Urothelium cell line (cell line): ENCODE data around the gene CEP131.

Experiments
- DNase-seq: peaks from one replicate; pipeline ENCODE4 v3.0.0; 2011; ENCODE audit warnings: low spot score, mixed read lengths
- FAIRE-seq: peaks from 2 replicates; lab custom pipeline; 2011; peaks lifted over from hg19 to GRCh38; lab: Jason Lieb, UNC

CEP131 gene

DNA sequence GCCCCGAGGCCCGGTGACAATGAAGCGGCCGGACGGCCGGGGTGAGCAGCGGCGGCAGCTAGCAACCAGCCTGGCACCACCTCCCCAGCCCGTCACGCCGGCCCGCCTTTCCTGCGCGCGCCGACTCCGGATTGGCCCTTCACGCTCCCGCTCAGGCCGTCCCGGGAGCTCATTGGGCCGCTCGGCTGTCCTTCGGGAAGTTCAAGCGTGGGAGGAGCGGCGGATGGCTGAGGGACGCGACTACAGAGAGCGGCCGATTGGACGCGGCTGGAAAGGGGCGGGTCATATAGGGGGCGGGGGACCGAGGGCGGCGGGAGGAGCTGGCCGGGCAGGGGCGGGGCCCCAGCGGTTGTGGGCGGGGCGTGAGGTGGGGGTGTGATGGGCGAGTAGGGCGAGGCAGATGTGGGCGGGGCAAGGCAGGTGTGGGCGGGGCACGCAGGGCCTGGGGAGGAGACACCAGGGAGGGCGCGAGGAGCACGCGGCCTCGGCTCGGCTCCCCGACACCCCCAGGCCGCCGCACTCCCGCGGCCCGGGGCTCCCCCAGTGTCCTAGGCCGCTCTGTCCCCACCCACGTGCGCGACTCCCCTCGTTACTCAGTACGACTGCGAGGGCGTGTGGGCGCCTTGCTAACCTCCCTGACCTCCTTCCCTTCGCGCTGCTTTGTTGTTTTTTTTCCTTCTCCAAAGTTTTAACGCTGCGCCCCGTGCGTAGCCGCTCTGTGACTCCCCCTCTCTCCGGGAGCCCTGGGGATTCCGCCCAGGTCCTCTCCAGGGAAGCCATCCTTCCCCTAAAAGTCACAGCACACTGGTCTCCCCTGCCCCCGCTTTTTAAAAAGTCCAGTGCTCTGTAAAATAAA lies at the start of gene CEP131:
Gene CEP131, minus strand, starts transcription at position 60 of the 856 bp plus-strand sequence. CDS start 2,909 bp downstream, outside the sequence.
- peak; percentile 100 for DNase-seq
- peak; percentile 99 for FAIRE-seq

DNA sequence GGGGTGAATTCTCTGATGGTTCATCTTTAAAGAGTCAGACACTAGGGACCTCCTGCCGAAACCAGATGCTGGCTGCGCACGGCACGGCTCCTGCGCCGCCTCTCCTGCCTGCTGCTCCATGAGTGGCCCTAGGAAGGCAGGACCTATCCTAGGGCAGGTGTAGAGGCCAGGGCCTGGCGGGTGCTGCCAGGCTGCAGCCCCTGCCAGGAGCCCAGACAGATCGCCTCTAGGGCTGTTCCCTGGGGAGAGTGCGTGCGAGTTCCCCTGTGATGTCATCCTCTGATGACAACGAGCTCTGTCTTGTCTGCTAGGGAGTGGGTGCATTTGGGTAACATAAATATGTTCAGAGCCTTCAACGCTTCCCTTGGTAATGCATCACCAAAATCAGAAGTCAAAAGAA lies 48.5 kb upstream of the CEP131 start:
- FAIRE-seq (no peak), DNase-seq (no peak)

DNA sequence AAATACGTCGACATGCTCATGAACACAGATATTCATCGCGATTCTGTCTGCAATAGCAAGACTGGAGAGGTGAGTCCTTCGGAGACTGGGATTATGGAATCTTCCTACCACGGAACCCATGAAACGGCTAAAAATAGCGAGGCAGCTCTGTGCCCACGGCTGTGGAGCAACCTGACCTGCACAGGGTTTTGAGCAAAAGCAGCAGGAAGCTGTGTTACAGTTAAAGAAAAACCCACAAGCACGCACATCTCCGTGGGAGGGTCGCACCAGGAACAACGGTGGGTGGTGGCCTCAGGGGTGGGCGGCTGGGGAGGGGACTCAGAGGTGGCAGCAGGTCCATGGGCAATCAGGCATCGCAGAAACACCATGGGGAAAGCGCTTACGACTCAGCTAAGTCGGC lies 47.5 kb upstream of the CEP131 start:
- no peak for DNase-seq
- no peak for FAIRE-seq

DNA sequence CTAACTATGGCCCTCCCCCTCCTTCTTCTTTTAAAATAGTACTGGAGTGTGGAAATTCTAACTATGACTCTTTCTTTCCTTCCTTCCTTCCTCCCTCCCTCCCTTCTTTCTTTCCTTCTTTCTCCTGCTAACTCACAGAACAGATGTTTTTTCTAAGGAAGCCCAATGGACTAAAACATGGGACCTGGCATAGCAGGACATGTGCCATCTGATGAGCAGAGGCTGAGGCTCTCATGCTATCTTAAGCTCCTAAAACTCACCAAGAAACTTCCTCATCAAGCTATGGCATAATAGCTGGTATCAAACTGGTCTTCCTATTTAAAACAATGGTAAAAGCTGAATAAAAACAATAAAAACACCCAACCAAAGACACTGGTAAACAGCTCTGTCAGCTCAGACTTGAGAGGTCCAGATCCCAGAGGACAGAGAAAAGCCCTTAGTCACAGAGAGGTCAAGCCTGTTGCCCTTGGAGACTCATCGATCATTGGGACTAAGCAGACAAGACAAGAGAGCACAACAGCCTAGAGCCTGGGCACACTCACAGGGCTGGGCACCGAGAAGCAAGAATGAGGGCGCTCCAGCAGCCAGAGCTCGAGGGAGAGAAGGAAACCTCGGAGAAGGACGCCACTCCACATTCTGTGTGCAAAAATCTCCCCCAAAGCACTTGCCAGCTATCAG lies 44.8 kb upstream of the CEP131 start:
- FAIRE-seq = no peak

DNA sequence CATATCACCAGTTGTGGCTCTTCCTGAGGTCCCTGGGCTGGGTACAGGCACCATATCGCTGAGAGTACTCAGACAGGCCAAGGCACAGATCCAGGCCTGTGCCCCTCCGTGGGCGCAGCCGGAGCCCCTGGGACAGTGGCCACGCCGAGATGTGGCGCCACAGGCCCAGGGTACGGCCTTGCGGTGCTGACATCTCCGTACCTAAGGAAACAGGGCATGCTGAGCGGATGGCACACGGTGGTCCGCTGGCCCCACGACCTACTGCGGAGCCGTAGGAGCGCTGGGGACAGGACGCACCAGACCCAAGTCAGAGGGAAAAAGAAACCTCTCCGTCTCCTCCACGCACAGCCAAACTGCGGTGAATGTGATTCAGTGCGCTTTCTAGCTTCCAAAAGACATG lies 42.8 kb upstream of the CEP131 start:
- FAIRE-seq (no peak), DNase-seq (no peak)

More for the DNA sequence above, 44.8 kb upstream of the CEP131 start:
- no peak for DNase-seq

DNA sequence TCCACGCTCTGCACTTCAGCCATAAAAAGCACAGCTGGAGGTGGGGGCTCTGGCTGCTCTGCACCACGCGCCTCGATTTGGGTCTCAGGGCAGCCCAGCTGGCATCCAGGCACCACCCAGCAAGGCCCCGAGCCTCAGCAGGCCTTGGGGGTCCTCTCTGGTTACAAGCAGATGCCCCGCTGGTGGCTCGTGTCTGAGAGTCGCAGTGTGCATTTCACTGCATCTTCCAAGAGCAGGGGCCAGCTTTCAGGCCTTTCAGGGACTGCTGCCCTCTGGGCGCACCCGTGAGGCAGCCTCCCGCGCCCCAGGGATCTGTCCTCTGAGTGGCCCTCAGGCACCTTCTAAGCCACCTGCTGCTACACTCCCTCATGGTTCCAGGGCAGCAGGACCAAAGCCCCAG lies 41.9 kb upstream of the CEP131 start:
- no peak for DNase-seq
- no peak for FAIRE-seq

DNA sequence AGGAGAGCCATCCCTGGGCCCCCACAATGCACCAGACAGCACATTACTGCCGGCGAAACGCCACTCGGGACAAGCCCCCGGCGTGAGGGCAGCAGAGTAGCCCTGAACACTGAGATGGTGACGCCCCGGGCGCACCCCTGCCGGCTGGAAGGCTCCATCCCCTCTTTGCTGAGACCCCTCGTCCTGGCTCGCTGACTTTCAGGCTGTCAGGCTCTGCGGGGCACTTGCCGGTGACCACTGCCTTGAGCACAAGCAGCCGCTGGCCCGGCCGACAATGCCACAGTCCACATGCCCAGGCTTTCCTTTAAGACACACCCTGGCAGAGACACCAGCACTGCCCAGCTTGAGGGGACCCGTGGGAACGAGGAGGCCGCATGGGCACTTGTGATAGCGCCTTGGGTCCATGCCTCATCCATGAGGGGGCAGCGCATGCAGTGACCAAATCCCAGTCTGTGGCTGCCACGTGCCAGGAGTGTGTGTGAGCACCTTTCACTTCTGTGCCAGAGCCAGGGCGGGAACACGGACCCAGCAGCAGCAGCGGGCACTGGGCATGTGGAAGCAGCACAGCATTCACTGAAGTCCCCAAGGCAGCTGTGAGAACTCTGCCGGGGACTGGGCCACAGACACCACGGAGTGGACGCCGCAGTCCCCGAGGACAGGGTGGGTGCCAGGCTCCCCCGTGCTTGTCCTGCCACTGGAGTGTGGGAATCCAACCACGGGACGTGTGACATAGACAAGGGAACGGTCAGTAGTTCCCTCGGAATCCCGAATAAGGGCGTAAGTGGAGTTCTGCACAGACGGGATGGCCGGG lies 40.8 kb upstream of the CEP131 start:
- no peak for DNase-seq
- FAIRE-seq = no peak

DNA sequence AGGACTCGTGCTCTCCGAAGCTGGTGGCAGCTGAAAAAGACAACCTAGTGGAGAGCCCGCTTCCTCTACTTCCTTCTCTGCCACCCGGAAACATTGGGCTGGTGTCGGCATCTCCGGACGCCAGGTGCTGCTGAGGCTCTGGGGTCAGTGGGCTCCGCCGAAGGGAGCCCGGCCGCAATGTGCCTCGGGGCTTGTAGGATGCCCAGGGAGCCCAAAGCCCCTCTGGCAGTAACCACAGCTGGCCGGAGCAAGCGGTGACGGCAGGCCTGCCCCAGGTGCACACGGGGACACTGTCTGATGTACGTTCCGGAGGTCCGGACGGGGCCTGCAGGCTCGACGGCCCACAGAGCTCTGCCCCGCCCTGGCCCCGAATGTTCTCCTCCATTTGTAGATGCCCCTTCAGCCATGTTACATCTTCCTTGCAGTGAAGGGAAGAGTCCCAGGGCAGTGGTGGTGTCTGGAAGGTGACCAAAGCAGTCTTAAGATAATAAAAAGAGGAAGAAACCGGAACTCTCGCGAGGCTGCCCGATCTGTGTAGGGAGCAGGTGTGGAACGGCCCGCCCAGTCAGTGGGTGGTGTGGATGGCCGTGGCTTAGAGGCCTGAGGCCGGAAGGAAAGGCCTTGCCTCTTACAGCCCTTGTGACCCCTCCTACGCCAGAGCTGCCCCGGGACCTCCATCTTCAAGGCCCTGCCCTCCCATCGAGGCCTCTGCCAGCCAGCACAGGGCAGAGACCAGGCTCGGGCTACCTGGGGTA lies 39.0 kb upstream of the CEP131 start:
- DNase-seq = no peak
- no peak for FAIRE-seq

DNA sequence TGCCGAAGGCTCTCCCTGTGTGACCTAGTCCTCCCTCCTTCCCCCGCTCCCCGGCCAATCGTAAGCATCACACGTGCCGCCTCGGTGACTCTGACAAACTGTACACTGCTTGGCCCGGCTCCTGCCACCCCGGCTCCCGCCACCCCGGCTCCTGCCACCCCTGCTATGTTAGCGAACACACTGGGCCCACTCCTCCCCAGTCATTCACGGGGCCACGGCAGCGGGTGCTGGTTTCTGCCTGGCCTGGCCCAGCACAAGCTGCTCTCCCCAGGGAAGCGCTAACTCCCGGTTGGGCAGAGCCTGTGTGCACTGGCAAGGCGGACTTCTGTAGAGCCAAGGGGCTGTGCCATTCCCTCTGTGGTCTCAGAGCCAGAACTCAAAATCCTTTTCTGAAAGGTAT lies 38.3 kb upstream of the CEP131 start:
- FAIRE-seq (no peak), DNase-seq (no peak)

DNA sequence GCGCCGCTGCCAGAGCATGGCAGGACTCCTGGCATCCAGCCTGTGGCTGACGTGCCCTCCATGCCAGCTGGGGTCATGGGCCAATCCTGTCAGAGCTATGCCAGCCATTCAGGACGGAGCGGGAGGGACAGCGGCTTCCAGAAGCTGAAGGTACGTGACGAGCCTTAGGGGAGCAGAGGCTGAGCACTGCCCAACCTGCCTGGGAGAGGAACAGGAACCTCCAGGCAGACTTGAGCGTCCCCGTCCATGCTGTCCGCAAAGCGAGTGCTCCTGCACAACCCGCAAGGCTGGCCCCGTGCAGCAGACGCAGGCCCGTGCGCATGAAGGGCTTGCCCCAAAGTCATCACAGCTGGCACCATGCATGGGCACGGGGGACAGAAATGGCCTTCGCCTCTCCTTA lies 37.9 kb upstream of the CEP131 start:
- no peak for FAIRE-seq
- DNase-seq = no peak

DNA sequence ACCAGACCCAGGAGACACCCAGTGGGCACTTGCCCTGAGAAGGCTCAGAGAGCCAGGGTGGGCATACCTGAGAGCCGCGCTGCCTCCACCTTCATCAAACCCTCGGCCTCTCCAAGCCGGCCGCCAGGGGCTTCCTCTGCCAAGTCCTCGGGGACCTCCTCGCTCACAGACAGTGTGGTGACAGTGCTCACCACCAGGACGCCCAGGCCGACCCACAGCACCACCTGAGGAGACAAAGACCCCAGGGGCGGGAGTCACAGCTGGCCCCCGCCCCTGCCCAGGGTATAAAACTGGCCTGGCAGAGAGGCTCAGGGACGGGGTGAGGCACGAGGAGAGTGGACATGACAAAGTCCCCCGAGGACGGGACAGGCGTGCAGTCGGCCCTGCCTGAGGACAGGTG lies 37.4 kb upstream of the CEP131 start:
- FAIRE-seq (no peak), DNase-seq (no peak)

DNA sequence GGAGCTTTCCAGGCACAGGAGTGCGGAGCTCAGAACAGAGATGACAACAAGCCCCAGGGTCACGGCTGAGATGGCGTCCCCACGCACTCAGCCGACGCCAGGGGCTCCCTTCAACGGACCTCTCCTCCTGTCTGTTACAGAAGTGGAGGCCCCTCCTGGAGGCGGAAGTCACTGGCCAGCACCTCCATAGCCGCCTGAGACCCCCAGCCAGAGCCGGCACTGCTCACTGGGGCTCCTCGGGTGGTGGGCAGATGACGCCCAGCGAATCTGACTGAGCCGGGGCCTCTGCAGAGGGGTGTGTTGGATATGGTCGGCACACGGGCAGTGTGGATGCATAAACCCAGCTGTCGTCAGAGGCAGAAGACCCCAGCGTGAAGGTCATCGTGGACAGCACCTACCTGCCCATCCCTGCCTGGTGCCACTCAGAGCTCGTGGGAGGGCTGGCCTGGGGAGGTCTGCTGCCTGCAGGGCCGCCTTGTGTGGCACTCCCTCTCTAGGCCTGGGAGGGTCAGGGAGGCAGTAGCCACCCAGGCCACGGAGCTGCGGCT lies 36.4 kb upstream of the CEP131 start:
- DNase-seq = no peak

DNA sequence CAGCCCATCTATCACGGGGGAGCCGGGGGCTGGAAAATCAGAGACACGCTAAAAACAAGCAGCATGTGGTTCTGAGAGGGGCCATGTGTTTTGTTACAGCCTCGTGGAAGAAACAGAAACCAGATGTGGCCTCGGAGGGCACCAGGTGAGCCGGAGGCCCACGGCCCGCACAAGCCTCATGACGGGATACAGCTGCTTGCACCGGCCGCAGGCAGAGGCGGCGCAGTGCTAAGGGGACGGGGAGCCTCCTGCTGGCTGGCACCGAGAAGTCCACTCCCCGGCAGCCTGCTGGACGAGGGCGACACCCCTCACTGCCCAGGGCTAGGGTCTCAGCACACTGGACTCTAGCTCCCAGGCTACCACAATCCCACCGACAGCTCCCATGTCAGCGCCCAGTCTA lies 35.5 kb upstream of the CEP131 start:
- DNase-seq (no peak), FAIRE-seq (no peak)

More for the DNA sequence above, 36.4 kb upstream of the CEP131 start:
- no peak for FAIRE-seq

DNA sequence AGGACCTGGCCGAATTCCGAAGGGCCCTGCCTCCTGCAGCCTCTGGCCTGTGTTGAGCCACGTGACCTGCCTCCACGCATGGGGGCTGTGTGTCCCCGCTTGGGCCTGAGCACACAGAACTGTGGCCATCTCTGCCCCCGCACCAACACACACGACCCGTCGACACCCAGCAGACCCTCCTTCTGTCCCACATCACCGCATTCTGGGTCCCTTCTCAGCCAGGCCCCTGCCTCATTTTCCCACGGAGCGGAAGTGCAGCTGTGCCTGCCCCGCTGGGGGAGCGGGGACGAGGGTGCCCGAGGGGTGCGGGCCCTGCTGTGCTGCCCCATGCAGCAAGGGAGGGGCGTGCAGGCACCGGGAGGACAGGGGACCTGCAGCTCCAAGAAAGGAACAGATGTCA lies 34.8 kb upstream of the CEP131 start:
- DNase-seq (no peak), FAIRE-seq (peak; percentile 42)

DNA sequence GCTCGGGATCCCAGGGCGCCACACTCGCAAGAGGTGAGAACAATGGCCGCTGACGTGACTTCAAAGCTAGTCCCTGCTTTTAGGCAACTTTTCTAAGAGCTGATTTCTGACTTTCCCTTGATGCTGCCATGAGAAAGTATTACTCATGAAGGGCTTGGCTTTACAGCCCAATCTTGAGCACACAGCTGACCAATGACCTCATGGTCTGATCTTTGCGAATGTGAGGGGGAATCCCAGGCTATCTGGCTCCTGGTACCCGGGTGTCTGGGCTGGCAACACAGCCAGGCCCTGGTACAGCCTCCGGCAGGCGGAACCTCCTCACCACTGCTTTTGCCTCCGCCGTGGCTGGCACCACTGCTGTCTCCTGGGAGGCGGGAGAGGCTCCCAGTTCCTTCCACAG lies 33.9 kb upstream of the CEP131 start:
- no peak for DNase-seq

DNA sequence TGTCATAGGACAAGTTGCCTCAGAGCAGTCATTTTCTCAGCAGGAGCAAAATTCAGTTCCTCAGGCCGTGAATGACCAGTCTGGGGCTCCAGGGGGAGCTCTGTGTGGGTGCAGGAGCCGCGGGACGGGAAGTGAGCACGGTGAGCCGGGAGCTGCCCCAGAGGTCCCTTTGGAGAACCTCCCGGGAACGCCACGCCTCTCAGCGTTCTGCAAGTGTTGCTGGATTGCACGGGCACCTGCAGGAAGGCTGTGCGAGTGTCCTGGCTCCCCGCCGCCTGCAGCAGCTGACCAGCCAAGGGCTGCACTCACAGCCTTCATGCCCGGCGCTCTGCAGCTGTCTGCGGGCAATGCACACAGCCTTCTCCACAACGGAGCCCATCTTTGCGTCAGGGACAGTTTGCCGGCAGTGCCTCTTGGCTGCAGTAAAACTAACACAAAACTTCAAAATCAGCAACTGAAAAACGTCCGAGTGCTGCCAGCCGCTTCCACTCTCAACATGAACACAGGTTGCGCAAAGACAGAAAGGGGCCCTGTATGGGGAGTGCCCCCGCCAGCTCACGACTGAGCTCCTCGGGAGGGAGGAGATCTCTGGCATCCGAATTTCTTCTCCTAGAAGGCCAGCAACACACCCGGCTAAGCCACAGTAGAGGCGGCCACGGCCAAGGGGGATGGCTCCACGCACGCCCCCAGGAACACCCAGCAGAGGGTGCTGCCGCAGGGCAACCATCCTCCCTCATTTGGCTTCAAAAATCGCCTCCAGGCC lies 32.4 kb upstream of the CEP131 start:
- DNase-seq = peak; percentile 58
- no peak for FAIRE-seq

More for the DNA sequence above, 33.9 kb upstream of the CEP131 start:
- no peak for FAIRE-seq

DNA sequence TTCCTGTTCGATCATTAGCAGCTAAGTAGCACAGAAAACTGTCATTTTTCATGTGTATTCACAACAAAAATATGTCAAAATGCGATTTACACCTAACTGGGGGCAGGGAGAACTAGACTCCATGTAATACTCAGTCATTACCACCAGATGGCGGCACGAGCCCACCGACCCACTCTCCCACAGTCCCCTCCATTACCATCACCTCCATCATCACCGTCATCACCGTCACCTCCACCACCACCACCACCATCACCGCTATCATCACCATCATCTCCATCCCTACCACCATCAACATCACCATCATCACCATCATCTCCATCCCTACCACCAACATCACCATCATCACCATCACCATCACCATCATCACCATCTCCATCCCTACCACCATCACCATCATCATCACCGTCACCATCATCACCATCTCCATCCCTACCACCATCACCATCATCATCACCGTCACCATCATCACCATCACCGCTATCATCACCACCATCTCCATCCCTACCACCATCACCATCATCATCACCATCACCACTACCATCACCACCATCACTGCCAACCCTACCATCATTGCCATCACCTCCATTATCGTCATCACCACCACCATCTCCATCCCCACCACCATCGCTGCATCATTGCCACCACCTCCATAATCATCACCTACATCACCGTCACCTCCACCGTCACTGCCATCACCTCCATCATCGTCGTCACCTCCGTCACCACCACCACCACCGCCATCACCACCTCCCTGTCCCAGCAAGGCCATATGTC lies 30.8 kb upstream of the CEP131 start:
- FAIRE-seq (peak; percentile 100), DNase-seq (peak; percentile 73)

DNA sequence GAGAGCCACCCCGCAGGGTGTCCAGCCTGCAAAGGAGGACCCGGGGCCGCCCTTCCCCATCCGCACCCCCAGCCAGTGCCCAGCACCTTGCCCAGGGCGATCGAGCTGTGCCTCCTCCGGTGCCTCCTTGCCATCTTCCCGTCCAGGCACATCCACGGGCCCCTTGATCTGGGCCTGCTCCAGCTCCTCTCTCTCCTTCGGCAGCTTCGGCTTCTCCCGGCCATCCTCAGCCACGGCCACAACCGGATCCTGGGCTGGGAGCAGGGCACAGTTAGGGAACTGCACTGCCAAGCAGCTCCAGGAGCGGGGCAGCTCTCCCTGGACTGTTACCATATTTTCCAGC lies 30.2 kb upstream of the CEP131 start:
- FAIRE-seq (no peak), DNase-seq (no peak)
